Caco-2 (cell line): ENCODE measurements around the gene RALBP1. TPM values are rescaled to one million over a fixed set of nuclear protein-coding genes. Genes with fewer than 3 reads are reported as not detected.

Experiments
- BruUV-seq: library from RNA; stranded (reverse); fragments of 400-500 nt; replicated peaks from 2 replicates; lab custom pipeline; 2021; lab: Mats Ljungman, UMichigan
- CTCF ChIA-PET: fragments of 300-600 bp; sonication (Branson Sonifier 250); formaldehyde crosslinking; loops from one replicate; lab custom pipeline; 2022; ENCODE audit warnings: antibody characterized with exemption; lab: Charles Lee
- POLR2A ChIA-PET: fragments of 300-600 bp; sonication (Branson Sonifier 250); formaldehyde crosslinking; loops from one replicate; lab custom pipeline; 2022; ENCODE audit warnings: antibody characterized with exemption; lab: Charles Lee
- DNase-seq, 2 experiments: peaks; one replicate each; pipeline versions ENCODE4 v3.0.0 to v3.0.0-alpha.2; 2020 to 2022
- H3K27me3 ChIP-seq: replicated peaks from 2 replicates; pipeline ENCODE4 v1.6.0; 2011; ENCODE audit warnings: low read length; ENCODE audit not compliant: control insufficient read depth, insufficient read depth
- H3K36me3 ChIP-seq: 2 replicates; pipeline ENCODE4 v1.5.1; 2011; ENCODE audit warnings: low read length; ENCODE audit not compliant: control insufficient read depth, insufficient read depth
- H3K4me1 ChIP-seq: fragments of 250-450 bp; sonication (Bioruptor Pico); 2 replicates; pipeline ENCODE4 v1.5.1; 2020; ENCODE audit warnings: mild to moderate bottlenecking
- H3K4me3 ChIP-seq: 2 replicates; pipeline ENCODE4 v1.5.1; 2011; ENCODE audit warnings: low read depth, mild to moderate bottlenecking, control low read depth, low read length
- H3K9me3 ChIP-seq: fragments of 250-450 bp; sonication (Bioruptor Pico); 2 replicates; pipeline ENCODE4 v1.5.1; 2020; ENCODE audit warnings: mild to moderate bottlenecking, moderate library complexity
- H3K27ac Mint-ChIP-seq: one replicate; pipeline ENCODE4 v1.8.0; 2022; ENCODE audit warnings: mixed read lengths; ENCODE audit not compliant: unreplicated experiment
- H3K27me3 Mint-ChIP-seq: one replicate; pipeline ENCODE4 v1.8.0; 2022; ENCODE audit warnings: mixed read lengths; ENCODE audit not compliant: insufficient read depth, unreplicated experiment
- H3K36me3 Mint-ChIP-seq: one replicate; pipeline ENCODE4 v1.8.0; 2022; ENCODE audit warnings: mild to moderate bottlenecking, mixed read lengths; ENCODE audit not compliant: insufficient read depth, unreplicated experiment
- H3K4me1 Mint-ChIP-seq: one replicate; pipeline ENCODE4 v1.8.0; 2022; ENCODE audit warnings: low read depth, mixed read lengths; ENCODE audit not compliant: unreplicated experiment
- H3K4me3 Mint-ChIP-seq: one replicate; pipeline ENCODE4 v1.8.0; 2022; ENCODE audit warnings: mild to moderate bottlenecking, moderate library complexity, mixed read lengths; ENCODE audit not compliant: unreplicated experiment
- H3K9me3 Mint-ChIP-seq: one replicate; pipeline ENCODE4 v1.8.0; 2022; ENCODE audit warnings: mixed read lengths; ENCODE audit not compliant: unreplicated experiment
- intact Hi-C: fragments of 100-400 bp; cut with micrococcal nuclease; formaldehyde crosslinking; loops from one replicate; pipeline ENCODE4 v1.10.0; 2022; ENCODE audit not compliant: unreplicated experiment
- total RNA-seq: library from RNA; stranded (reverse); gene quantifications from 2 replicates; pipeline ENCODE4 v1.2.3, GENCODE V29; 2022
- TF ChIP-seq, protein P1 (sequence below), 2 experiments: fragments of 200-600 bp in 1 of 2; IDR thresholded peaks; 1 replicate in 1 of 2; 2 replicates in 1 of 2; pipeline versions ENCODE4 v1.5.1 to v1.8.0; 2011 to 2022; ENCODE audit warnings: antibody characterized with exemption in 1 of 2, control low read depth in 1 of 2, inconsistent platforms in 1 of 2, low read depth in 1 of 2, low read length in 1 of 2, mild to moderate bottlenecking in 1 of 2, moderate library complexity in 1 of 2; ENCODE audit not compliant: insufficient read depth in 1 of 2, severe bottlenecking in 1 of 2, unreplicated experiment in 1 of 2

Gene RALBP1
- total RNA-seq, 1 experiment from 2014 or later, result 66.3 TPM

DNA sequence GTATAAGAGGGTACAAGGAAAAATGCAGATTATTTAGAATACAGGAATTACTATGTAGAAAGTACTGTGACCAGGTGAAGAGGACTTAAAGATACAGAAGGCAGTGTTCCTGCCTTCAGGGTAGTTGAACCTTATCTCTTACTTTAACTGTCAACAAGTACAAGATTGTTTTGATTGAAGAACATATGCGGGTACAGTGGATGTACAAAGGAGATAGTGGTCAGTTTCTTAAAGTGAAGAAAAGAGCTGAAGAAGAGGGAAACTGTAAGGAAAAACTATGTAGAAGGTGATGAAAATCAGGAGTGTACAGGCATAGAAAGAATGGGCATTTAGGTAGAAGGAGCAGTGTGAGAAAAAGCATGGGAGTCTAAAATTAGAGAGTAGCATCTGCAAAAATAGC lies 2.2 kb downstream of the RALBP1 start:
- POLR2A ChIA-PET, result no interaction called here
- BruUV-seq, result no TSS peak
- Histone ChIP-seq H3K36me3 (no peaks in the 10 kb centered on the region), H3K4me1 (peaks cover 21% of the 10 kb centered on the region), H3K27me3 (no peaks in the 10 kb centered on the region), H3K4me3 (no peak overlapping the region), H3K9me3 (no peaks in the 10 kb centered on the region)
- no peak for DNase-seq
- H3K9me3 Mint-ChIP-seq, result peaks cover 2% of the 10 kb centered on the region
- no peak overlapping the region for H3K4me3 Mint-ChIP-seq
- TF ChIP-seq, protein P1, sequence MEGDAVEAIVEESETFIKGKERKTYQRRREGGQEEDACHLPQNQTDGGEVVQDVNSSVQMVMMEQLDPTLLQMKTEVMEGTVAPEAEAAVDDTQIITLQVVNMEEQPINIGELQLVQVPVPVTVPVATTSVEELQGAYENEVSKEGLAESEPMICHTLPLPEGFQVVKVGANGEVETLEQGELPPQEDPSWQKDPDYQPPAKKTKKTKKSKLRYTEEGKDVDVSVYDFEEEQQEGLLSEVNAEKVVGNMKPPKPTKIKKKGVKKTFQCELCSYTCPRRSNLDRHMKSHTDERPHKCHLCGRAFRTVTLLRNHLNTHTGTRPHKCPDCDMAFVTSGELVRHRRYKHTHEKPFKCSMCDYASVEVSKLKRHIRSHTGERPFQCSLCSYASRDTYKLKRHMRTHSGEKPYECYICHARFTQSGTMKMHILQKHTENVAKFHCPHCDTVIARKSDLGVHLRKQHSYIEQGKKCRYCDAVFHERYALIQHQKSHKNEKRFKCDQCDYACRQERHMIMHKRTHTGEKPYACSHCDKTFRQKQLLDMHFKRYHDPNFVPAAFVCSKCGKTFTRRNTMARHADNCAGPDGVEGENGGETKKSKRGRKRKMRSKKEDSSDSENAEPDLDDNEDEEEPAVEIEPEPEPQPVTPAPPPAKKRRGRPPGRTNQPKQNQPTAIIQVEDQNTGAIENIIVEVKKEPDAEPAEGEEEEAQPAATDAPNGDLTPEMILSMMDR (IDR thresholded peaks at IDR 0.05; ENCODE audit: insufficient read depth in 1 of 2, low read depth in 1 of 2, low read length in 1 of 2, severe bottlenecking in 1 of 2, unreplicated experiment in 1 of 2), result no peak
- peaks cover 40% of the 10 kb centered on the region for H3K4me1 Mint-ChIP-seq
- no peak overlapping the region for H3K27ac Mint-ChIP-seq
- H3K27me3 Mint-ChIP-seq, result no peaks in the 10 kb centered on the region
- peaks cover 39% of the 10 kb centered on the region for H3K36me3 Mint-ChIP-seq
- CTCF ChIA-PET, result interaction anchor here (0.7 kb wide), 1 partner anchor 781 kb away, joined by 3 read pairs; no protein-coding TSS in a partner anchor
- intact Hi-C loops, result no loop called here

DNA sequence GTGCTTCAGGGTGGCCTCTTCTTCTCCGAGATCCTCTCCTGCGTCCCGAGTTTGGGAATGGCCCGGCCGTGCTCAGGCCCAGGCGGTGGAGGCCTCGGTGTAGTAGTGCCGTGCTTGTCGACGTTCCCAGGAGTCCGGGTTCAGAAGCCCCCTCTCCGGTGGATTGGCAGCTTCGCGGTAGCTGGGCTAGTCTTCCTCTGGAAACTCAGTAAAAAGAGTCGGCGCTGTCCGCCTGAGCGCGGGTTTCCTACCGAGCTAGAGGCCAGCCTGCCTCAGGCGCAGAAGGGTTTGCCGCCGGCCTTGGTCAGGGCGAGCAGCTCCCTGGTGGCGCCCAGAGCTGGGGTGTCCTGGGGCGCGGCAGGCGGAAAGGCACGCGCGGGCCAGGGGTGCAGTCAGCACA lies 3.2 kb downstream of the RALBP1 start:
- Mint-ChIP-seq H3K4me1 (peaks cover 35% of the 10 kb centered on the region), H3K27ac (no peak overlapping the region), H3K4me3 (no peak overlapping the region), H3K9me3 (no peaks in the 10 kb centered on the region), H3K27me3 (no peaks in the 10 kb centered on the region), H3K36me3 (peaks cover 39% of the 10 kb centered on the region)
- TF ChIP-seq, protein P1 (IDR thresholded peaks at IDR 0.05; ENCODE audit: insufficient read depth in 1 of 2, low read depth in 1 of 2, low read length in 1 of 2, severe bottlenecking in 1 of 2, unreplicated experiment in 1 of 2), result no peak
- intact Hi-C loops, result no loop called here
- DNase-seq, result no peak
- no TSS peak for BruUV-seq
- Histone ChIP-seq H3K36me3 (no peaks in the 10 kb centered on the region), H3K4me3 (no peak overlapping the region), H3K27me3 (no peaks in the 10 kb centered on the region), H3K9me3 (no peaks in the 10 kb centered on the region), H3K4me1 (peaks cover 17% of the 10 kb centered on the region)
- ChIA-PET CTCF (no interaction called here), POLR2A (no interaction called here)

DNA sequence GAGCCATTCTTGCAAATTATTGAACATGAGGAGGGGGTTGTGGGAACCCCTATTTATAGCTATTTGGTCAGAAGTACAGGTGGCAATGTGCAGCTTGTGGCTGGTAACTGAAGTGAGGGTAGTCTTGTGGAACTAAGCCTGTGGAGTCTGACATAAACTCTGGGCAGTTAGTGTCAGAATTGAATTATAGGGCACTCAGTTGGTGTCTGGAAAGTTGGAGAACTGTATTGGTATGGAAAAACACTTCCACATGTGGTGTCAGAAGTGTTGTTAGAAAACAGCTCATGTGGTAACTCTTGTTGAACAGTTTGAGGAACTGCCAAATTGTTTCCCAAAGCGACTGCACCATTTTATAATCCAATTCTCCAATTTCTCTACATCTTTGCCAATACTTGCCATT lies 7.5 kb downstream of the RALBP1 start:
- intact Hi-C loops, result no loop called here
- no peak overlapping the region for H3K4me3 ChIP-seq

More for the DNA sequence above, 7.5 kb downstream of the RALBP1 start:
- TF ChIP-seq, protein P1 (IDR thresholded peaks at IDR 0.05; ENCODE audit: insufficient read depth in 1 of 2, low read depth in 1 of 2, low read length in 1 of 2, severe bottlenecking in 1 of 2, unreplicated experiment in 1 of 2), result no peak
- no peaks in the 10 kb centered on the region for H3K36me3 ChIP-seq
- H3K27me3 ChIP-seq, result no peaks in the 10 kb centered on the region
- Mint-ChIP-seq H3K4me3 (no peak overlapping the region), H3K9me3 (no peaks in the 10 kb centered on the region), H3K4me1 (peaks cover 19% of the 10 kb centered on the region), H3K27ac (no peak overlapping the region), H3K36me3 (peaks cover 23% of the 10 kb centered on the region), H3K27me3 (no peaks in the 10 kb centered on the region)
- BruUV-seq, result no TSS peak
- no peaks in the 10 kb centered on the region for H3K9me3 ChIP-seq
- POLR2A ChIA-PET, result interaction anchor here (0.6 kb wide), 2 partner anchors 283 to 499 kb away, joined by 3 read pairs; no protein-coding TSS in a partner anchor
- CTCF ChIA-PET, result no interaction called here
- DNase-seq, result no peak
- no peaks in the 10 kb centered on the region for H3K4me1 ChIP-seq
